OCI-LY3 (cell line): ENCODE data around the gene MAP3K19.

Experiments
- H2AFZ ChIP-seq: fragments of 200-600, 300-600 bp; shearing (Covaris generic); 2 replicates; pipeline ENCODE4 v1.6.0; 2014; ENCODE audit warnings: antibody characterized with exemption, low read depth, low read length
- H3K27ac ChIP-seq: fragments of 200-600, 300-600 bp; sonication (generic); 2 replicates; pipeline ENCODE4 v1.5.1; 2014; ENCODE audit warnings: mild to moderate bottlenecking, low read length, moderate library complexity, mixed read lengths
- H3K27me3 ChIP-seq: fragments of 200-600, 300-600 bp; sonication (generic); 2 replicates; pipeline ENCODE4 v1.6.1; 2014; ENCODE audit warnings: low read depth, low read length, mixed read lengths
- H3K36me3 ChIP-seq: fragments of 200-600, 300-600 bp; sonication (generic); replicated peaks from 2 replicates; pipeline ENCODE3; 2014; ENCODE audit warnings: low read depth, low read length, mixed read lengths
- H3K4me1 ChIP-seq: fragments of 300-600, 200-600 bp; sonication (generic); 2 replicates; pipeline ENCODE4 v1.6.1; 2014; ENCODE audit warnings: low read length, mixed read lengths
- H3K4me2 ChIP-seq: fragments of 200-600, 300-600 bp; sonication (generic); 2 replicates; pipeline ENCODE4 v1.6.1; 2014; ENCODE audit warnings: low read length, mixed read lengths
- H3K4me3 ChIP-seq: fragments of 300-600, 200-600 bp; sonication (generic); 2 replicates; pipeline ENCODE4 v1.5.1; 2014; ENCODE audit warnings: antibody characterized with exemption, mild to moderate bottlenecking, low read length, moderate library complexity
- H3K79me2 ChIP-seq: fragments of 300-600, 200-600 bp; shearing (Covaris generic); 2 replicates; pipeline ENCODE4 v1.6.1; 2014; ENCODE audit warnings: mild to moderate bottlenecking, low read length, mixed read lengths
- H3K9ac ChIP-seq: fragments of 300-600, 200-600 bp; shearing (Covaris generic); 2 replicates; pipeline ENCODE4 v1.6.0; 2014; ENCODE audit warnings: mild to moderate bottlenecking, low read length, moderate library complexity
- H3K9me3 ChIP-seq: fragments of 200-600, 300-600 bp; shearing (Covaris generic); 2 replicates; pipeline ENCODE4 v1.6.1; 2014; ENCODE audit warnings: low read length, mixed read lengths; ENCODE audit not compliant: insufficient read depth
- H4K20me1 ChIP-seq: fragments of 200-600, 300-600 bp; sonication (generic); 2 replicates; pipeline ENCODE4 v1.6.1; 2016; ENCODE audit warnings: low read length, mixed read lengths; ENCODE audit not compliant: insufficient read depth
- EZH2phosphoT487 ChIP-seq: fragments of 200-600 bp; shearing (Covaris generic); IDR thresholded peaks from 2 replicates; pipeline ENCODE4 v1.6.1; 2018; ENCODE audit warnings: antibody characterized with exemption, mixed run types, low read depth
- TF ChIP-seq, protein P1 (sequence below): fragments of 200-600, 300-600 bp; sonication (generic); IDR thresholded peaks from 2 replicates; pipeline ENCODE4 v1.5.1; 2014; ENCODE audit warnings: antibody characterized with exemption, low read length, low read depth

Gene MAP3K19

DNA sequence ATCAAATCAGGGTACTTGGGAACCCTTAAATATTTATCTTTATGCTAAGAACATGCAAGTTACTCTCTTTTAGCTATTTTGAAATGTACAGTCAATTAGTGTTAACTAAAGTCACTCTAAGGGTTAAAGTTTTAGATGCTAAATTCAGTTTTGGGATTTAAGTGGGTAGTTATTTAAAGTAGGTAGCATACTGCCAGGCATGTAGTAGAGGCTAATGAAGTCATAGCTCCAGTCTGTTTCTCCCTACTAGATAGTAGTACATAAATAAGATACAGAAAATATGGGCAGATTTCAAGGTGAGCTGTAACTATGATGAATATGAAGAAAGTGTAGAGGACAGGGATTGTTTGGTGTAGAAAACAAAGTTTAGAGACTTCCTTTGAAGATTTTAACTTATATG, 12.3 kb upstream of the MAP3K19 start:
- peaks cover 6% of the 10 kb centered on the region; the same call in 1 of the 2 replicates for H4K20me1 ChIP-seq
- H2AFZ ChIP-seq = no peak overlapping the region
- H3K4me2 ChIP-seq = no peak overlapping the region
- H3K4me3 ChIP-seq = no peak overlapping the region
- H3K4me1 ChIP-seq = peaks cover 5% of the 10 kb centered on the region
- no peak overlapping the region for H3K27ac ChIP-seq
- H3K9me3 ChIP-seq = 0 out of 2 replicates have a peak, but pooled peaks cover 3% of the 10 kb centered on the region
- peaks cover 52% of the 10 kb centered on the region for H3K36me3 ChIP-seq
- no peak overlapping the region for H3K9ac ChIP-seq
- H3K27me3 ChIP-seq = no peaks in the 10 kb centered on the region
- peaks cover 56% of the 10 kb centered on the region for H3K79me2 ChIP-seq
- TF ChIP-seq, protein P1, sequence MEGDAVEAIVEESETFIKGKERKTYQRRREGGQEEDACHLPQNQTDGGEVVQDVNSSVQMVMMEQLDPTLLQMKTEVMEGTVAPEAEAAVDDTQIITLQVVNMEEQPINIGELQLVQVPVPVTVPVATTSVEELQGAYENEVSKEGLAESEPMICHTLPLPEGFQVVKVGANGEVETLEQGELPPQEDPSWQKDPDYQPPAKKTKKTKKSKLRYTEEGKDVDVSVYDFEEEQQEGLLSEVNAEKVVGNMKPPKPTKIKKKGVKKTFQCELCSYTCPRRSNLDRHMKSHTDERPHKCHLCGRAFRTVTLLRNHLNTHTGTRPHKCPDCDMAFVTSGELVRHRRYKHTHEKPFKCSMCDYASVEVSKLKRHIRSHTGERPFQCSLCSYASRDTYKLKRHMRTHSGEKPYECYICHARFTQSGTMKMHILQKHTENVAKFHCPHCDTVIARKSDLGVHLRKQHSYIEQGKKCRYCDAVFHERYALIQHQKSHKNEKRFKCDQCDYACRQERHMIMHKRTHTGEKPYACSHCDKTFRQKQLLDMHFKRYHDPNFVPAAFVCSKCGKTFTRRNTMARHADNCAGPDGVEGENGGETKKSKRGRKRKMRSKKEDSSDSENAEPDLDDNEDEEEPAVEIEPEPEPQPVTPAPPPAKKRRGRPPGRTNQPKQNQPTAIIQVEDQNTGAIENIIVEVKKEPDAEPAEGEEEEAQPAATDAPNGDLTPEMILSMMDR = no peak
- TF ChIP-seq EZH2phosphoT487 = no peak

DNA sequence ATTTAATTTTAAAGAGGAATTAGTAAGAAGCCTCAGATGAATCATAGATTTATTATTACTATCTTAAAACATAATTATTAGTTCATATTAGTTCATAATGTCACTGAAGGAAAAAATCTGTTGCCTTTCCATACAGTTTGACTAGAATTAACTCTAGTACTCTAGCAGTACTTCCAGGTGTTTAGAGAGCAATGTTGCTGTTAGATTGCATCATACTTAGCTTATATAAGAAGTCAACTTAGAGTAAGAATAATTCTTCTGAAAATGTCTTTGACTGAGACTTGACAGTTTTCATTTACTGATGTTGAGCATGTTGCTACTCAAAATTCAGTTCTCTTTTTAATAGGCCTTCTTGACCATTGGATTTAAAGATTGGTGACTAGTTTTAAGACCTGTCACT, 9.5 kb upstream of the MAP3K19 start:
- Histone ChIP-seq H3K27ac (peak overlapping the region; percentile 37; the same call in 1 of the 2 replicates), H3K27me3 (no peaks in the 10 kb centered on the region), H3K4me1 (peaks cover 20% of the 10 kb centered on the region), H2AFZ (no peak overlapping the region), H4K20me1 (peaks cover 24% of the 10 kb centered on the region), H3K4me2 (no peak overlapping the region), H3K79me2 (peaks cover 57% of the 10 kb centered on the region), H3K4me3 (no peak overlapping the region), H3K9me3 (no peaks in the 10 kb centered on the region), H3K36me3 (peaks cover 29% of the 10 kb centered on the region), H3K9ac (no peak overlapping the region)
- no peak for TF ChIP-seq EZH2phosphoT487
- TF ChIP-seq, protein P1 = no peak

DNA sequence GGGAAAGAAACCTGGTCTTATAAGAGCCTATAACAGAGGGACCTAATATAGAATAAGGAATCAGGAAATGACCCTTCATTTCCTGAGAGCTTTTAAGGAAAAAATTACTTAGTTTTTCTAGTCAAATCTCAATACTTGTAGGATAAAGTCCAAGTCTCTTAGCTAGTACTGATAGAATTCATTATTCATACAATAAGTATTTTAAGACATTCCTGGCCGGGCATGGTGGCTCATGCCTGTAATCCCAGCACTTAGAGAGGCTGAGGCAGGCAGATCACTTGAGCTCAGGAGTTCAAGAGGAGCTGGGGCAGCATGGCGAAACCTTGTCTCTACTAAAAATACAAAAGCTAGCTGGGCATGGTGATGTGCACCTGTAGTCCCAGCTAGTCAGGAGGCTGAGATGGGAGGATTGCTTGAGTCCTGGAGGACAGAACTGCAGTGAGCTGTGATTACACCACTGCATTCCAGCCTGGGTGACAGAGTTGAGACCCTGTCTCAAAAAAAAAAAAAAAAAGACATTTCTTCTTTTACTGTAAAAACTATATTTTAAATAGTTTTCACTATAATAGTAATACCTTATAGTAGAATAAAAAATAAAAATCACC, 8.0 kb upstream of the MAP3K19 start:
- peaks cover 24% of the 10 kb centered on the region for H4K20me1 ChIP-seq
- no peak overlapping the region for H3K9ac ChIP-seq
- H2AFZ ChIP-seq = no peak overlapping the region
- no peak overlapping the region for H3K4me3 ChIP-seq
- peaks cover 20% of the 10 kb centered on the region for H3K4me1 ChIP-seq
- H3K27me3 ChIP-seq = no peaks in the 10 kb centered on the region
- TF ChIP-seq, protein P1 = no peak
- TF ChIP-seq EZH2phosphoT487 = no peak
- no peaks in the 10 kb centered on the region for H3K9me3 ChIP-seq
- H3K79me2 ChIP-seq = peaks cover 55% of the 10 kb centered on the region
- H3K4me2 ChIP-seq = no peak overlapping the region
- peaks cover 21% of the 10 kb centered on the region for H3K36me3 ChIP-seq
- H3K27ac ChIP-seq = no peak overlapping the region

DNA sequence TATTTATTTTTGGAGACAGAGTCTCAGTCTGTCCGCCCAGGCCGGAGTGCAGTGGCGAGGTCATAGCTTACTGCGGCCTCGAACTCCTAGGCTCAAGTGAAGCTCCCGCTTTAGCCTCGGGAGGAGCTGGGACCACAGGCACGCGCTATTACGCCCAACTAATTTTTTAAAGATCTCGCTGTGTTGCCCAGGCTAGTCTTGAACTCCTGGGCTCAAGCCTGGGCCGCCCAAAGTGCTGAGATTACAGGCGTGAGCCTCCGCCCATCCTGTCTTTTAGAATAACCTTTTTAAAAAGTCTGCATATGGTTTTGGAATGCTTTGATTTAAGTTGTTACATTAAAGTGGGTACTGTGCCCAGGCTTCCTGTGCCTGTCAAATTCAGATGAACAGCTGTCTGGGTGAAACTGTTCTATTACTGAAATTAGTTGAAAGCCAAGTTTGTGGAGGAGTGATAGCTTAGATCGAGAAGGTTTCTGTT, 5.8 kb upstream of the MAP3K19 start:
- H3K9ac ChIP-seq = peak overlapping the region; percentile 95
- H3K27ac ChIP-seq = peak overlapping the region; percentile 88
- H4K20me1 ChIP-seq = peaks cover 24% of the 10 kb centered on the region
- H3K36me3 ChIP-seq = peaks cover 7% of the 10 kb centered on the region
- TF ChIP-seq EZH2phosphoT487 = no peak
- TF ChIP-seq, protein P1 = no peak
- peak overlapping the region; percentile 91 for H3K4me3 ChIP-seq
- no peaks in the 10 kb centered on the region for H3K27me3 ChIP-seq
- H3K9me3 ChIP-seq = no peaks in the 10 kb centered on the region
- peak overlapping the region; percentile 89 for H3K4me2 ChIP-seq
- peaks cover 20% of the 10 kb centered on the region for H3K4me1 ChIP-seq
- no peak overlapping the region for H2AFZ ChIP-seq
- peaks cover 55% of the 10 kb centered on the region for H3K79me2 ChIP-seq
